HG03175 (cell line): Measurements from ENCODE around the gene SNURF.
"Not testable (repeated sequence)": the region's sequence is repeated elsewhere in the genome, so short reads cannot be mapped to it uniquely, and the experiment has no call there.

Experiments used
- ATAC-seq: cut with Tn5 transposase; IDR thresholded peaks from one replicate; pipeline ENCODE4 v1.9.1; 2021; ENCODE audit warnings: mild to moderate bottlenecking, moderate library complexity; ENCODE audit not compliant: unreplicated experiment

The SNURF gene, protein sequence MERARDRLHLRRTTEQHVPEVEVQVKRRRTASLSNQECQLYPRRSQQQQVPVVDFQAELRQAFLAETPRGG

DNA sequence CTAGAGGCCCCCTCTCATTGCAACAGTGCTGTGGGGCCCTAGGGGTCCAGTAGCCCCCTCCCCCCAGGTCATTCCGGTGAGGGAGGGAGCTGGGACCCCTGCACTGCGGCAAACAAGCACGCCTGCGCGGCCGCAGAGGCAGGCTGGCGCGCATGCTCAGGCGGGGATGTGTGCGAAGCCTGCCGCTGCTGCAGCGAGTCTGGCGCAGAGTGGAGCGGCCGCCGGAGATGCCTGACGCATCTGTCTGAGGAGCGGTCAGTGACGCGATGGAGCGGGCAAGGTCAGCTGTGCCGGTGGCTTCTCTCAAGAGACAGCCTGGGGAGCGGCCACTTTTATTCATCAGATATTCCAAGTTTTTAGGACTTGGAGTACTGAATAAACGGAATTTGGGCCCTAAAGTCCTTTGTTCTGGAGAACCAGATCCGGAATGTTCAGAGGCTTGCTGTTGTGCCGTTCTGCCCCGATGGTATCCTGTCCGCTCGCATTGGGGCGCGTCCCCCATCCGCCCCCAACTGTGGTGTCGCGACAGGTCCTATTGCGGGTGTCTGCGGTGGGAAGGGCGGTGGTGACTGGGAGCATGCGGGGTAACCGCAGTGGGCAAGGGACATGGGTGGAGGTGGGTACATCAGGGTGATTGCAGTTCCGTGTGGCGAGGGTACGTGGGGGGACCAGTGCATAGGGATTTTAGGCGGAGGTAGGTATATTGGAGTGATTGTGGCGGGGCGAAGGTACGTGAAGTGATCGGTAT lies at the start of gene SNURF, which contains the start of gene SNRPN:
Gene SNURF, plus strand, starts transcription at position 205 of the 748 bp plus-strand sequence. Its CDS starts 62 bp downstream, at position 267.
Gene SNRPN, plus strand, starts transcription at position 205 of the 748 bp plus-strand sequence. CDS start 19,467 bp downstream, outside the sequence.
- peak; percentile 52 for ATAC-seq

- ATAC-seq = no peak
Observed at GRCh38 chr15:24916305-24917009, 38.3 kb upstream of the SNURF start.

DNA sequence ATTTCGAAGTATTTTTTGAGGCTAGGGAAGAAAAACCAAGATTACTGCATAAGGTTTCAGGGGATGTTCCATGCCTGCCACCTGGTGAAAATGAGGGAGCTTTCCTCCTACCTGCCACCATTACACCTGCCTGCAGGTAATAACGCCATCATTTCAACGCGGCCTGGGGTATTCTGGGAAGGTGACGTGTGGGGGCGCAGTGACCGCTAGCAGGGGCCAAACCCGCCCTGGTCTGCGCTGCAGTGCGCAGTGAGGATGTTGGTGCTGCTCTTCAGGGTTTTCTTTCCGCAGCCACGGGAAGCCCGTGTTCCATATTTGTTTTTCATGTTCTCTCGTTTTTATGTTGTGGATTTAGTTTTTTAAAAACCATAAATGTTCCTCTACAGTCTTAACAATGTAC lies 37.4 kb upstream of the SNURF start:
- ATAC-seq = no peak

GRCh38 chr15:24919446-24919845 lies 35.3 kb upstream of the SNURF start:
- no peak for ATAC-seq

DNA sequence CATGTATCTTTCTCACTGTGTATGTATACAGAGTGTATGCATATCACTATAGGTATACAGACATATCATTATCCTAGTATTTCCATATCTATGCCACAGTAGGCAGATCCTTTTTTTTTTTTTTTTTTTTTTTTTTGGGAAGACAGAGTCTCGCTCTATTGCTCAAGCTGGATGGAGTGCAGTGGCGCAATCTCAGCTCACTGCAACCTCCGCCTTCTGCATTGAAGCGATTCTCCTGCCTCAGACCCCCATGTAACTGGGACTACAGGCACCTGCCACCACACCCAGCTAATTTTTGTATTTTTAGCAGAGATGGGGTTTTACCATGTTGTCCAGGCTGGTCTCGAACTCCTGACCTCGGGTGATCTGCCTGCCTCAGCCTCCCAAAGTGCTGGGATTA lies 32.0 kb upstream of the SNURF start:
- not testable (repeated sequence) for ATAC-seq

DNA sequence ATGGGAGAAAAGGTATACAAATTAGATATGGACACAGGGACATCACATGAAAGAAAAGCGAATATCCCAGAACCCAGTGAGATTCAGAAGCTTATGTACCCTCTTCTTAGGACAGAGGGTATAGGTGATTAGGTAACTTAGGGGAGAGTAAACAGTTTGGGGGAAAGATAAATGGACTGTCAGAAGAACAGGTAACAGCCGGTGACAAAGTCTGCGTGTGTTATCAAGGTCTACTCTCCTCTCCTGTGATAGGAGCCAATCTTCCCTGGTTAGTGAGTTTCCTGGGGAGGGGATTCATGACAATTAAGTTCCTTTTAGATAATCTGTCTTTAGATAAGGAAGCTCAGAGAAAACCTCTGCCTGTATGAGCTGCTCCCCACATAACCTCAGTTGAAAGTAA lies 30.6 kb upstream of the SNURF start:
- no peak for ATAC-seq

DNA sequence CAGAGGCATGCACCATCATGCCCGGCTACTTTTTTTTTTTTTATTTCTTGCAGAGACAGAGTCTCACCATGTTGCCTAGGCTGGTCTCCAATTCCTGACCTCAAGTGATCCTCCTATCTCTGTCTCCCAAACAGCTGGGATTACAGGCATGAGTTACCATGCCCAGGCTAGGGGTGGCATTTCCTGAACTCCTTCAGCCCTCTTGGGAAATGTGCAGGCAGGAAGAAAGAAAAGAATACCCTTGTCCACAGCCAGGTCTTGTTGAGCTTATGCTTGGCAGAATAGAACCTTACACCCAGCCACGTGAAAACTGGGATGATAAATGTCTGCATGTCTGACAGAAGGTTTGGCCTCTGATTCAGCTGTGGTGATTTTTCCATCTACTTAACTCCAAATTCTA lies 30.2 kb upstream of the SNURF start:
- ATAC-seq = no peak

DNA sequence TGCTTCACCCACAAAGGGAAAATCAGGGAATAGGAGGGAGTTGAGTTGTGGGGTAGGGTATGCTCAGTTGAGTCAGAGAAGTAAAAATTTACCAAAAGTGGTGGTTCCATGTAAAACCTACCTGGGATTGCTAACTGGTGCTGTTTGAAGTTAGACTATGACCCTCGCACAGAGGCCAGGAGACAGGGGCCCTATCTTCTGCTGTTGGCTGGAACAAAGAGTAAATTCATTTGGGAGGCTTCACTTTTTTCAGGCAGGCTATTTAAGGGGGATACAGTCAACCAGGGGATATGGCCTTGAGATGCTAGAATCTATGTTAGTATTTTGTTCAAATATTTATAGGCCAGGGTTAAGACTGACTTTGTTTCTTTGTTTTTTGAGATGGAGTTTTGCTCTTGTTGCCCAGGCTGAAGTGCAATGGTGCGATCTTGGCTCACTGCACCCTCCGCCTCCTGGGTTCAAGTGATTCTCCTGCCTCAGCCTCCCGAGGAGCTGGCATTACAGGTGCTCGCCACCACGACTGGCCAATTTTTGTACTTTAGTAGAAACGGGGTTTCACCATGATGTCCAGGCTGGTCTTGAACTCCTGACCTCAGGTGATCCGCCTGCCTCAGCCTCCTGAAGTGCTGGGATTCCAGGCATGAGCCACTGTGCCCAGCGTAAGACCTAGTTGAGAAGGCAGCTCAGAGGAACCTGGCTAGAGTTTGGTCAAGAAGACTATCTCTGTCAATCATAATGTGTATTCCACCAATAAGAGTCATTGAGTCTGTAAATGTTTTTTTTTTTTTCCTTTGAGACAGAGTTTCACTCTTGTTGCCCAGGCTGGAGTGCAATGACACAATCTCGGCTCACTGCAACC lies 22.7 kb upstream of the SNURF start:
- ATAC-seq = not testable (repeated sequence)

DNA sequence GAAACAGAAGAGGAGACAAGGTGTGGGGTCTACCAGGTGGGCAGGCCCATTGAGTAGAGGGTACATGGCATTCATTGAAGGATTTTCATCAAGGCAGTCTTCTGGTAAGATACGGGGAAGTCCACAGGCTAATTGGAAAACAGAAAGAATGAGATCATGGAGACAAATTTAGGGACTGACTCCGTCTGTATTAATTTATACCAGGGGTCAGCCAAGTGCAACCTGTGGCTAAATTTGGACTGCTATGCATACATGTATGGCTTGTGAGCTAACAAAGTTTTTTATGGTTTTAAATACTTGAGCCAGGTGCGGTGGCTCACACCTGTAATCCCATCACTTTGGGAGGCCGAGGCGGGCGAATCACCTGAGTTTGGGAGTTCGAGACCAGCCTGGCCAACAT lies 21.1 kb upstream of the SNURF start:
- no peak for ATAC-seq

DNA sequence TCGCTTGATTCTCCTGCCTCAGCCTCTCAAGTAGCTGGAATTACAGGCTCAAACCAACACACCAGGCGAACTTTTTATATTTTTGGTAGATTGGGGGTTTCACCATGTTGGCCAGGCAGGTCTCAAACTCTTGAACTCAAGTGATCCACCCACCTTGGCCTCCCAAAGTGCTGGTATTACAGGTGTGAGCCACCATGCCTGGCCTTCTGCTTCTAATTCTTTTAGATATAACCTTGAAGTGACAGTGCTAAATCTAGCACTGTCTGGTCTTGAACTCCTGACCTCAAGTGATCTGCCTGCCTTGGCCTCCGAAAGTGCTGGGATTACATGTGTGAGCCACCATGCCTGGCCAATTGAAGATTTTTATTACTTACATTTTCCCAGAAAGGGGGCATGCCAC lies 16.6 kb upstream of the SNURF start:
- ATAC-seq = not testable (repeated sequence)

DNA sequence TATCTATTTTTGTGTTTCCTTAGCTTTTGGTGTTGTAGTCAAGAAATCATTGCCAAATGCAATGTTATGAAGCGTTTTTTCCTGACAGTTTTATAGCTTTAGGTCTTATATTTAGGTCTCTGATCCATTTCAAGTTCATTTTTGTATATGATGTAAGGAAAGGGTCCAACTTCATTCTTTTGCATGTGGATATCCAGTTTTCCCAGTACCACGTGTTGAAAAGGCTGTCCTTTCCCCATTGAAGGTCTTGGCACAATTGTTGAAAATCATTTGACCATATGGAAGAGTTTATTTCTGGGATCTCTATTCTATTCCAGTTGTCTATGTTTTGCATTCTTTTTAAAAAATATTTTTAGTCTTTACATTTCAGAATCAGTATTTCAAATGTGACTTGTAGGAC lies 14.6 kb upstream of the SNURF start:
- ATAC-seq = no peak

DNA sequence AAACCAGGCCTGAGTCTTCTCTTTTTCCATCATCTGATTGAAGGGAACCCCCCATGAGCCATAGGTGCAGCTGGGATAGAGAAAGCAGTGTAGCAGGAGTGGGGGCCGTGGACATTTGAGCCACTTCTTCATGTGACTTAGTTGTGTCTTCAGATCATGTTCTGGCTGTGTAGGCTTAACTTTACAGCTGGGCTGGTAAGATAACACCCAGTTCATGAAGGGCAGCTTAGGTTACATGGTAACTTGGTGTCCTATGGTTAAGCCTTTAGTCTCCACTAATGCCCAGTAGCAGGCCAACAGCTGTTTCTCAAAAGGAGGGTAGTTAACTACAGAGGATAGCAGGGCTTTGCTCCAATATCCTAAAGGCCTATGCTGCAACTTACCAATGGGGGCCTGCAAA lies 11.4 kb upstream of the SNURF start:
- no peak for ATAC-seq

GRCh38 chr15:24944954-24945353 lies 9.8 kb upstream of the SNURF start:
- ATAC-seq = no peak

- no peak for ATAC-seq
Observed at GRCh38 chr15:24945711-24946110, 9.1 kb upstream of the SNURF start.

DNA sequence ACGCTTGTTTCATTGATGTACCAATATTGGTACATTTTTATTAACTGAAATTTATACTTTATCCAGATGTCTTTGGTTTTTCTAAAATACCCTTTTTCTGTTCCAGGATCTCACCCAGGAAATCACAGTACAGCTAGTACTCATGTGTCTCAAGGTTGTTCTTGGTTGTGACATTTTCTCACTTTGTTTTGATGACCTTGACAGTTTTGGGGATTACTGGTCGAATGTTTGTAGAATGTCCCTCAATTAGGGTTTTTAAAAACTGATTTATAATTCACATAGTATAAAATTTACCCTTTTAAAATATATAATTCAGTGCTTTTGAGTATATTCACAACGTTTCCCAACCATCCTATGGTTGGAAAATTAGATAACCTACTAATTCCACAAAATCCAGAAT lies 6.3 kb upstream of the SNURF start:
- no peak for ATAC-seq

DNA sequence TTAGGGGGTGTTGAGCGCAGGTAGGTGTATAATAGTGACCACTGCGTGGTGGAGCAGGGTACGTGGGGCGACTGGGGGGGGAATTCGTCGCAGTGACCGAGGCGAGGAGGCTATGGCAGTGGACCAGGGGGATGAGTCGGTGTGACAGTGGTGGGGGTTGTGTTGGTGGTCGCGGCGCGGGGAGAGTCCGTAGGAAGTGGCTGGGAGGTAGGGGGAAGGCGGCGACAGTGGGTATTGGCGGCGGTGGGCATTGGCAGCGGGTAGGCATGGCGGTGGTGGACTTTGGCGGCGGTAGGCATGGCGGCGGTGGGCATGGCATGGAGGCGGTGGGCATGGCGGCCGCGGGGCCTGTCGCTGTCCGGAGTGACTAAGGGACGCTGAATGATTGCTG lies 739 bp downstream of the SNURF start:
- ATAC-seq = no peak

DNA sequence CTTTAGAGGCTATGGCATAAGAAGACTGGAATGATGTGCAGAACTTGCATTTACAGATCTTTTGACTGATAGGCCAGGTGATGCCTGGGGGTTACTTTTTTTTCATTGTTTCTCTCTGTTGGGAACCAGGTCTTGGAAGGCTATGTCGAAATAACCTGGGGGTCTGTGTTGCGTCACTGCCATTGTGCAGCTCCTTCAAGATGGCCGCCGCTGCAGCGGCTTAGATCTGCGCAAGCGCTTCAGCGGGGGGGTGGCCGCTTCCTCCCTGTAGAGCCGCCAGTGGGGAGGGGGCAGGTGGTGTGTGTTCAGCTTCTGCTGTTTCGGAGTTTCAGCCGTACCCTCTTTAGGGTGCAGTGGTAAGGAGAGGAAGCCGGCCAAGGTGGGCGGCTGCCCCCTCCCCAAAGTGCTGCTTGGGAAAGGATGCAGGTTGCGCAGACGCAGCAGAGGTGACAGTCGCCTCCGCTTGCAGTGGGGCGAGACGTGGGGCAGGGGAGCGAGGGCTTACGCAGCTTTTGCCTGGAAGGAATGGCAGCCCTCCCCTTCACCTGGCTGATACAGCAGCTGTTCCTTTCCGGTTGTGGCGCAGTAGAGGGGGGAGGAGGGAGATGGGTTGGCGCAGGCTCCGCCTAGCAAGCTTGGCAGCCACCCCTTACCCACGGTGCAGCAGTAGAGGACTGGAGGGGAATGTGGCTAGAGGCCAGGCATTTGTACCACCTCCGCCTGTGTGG lies 1.5 kb downstream of the SNURF start:
- peak; percentile 76 for ATAC-seq

- ATAC-seq = no peak
Observed at GRCh38 chr15:24957691-24958090, 2.9 kb downstream of the SNURF start.

- ATAC-seq = no peak
Observed at GRCh38 chr15:24961967-24962366, 7.2 kb downstream of the SNURF start.

DNA sequence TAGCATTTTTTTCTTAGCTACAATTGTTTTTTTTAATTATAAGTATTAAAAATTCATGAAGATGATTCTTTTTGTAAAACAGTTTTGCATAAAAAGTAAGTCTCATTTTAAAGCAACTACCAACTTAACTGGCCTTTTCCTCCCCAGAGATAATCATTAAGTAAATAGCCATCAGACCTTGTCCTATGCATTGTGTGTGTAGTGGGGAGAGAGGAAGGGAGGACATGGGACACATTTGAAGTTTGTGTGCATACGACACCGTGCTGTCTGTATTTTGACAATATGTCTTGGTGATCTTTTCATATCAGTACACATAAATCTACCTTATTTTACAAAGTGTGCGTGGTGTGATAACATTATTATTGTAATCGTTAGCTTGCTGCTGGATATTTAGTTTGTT lies 8.1 kb downstream of the SNURF start:
- no peak for ATAC-seq
